ENCODE results near the gene IFITM5. TPM values are rescaled to one million over a fixed set of nuclear protein-coding genes. Genes with fewer than 3 reads are reported as not detected.
"Not testable (repeated sequence)": the region's sequence is repeated elsewhere in the genome, so short reads cannot be mapped to it uniquely, and the experiment has no call there.

The IFITM5 gene
- total RNA-seq, 1 donor from 2014 or later, result not detected

DNA sequence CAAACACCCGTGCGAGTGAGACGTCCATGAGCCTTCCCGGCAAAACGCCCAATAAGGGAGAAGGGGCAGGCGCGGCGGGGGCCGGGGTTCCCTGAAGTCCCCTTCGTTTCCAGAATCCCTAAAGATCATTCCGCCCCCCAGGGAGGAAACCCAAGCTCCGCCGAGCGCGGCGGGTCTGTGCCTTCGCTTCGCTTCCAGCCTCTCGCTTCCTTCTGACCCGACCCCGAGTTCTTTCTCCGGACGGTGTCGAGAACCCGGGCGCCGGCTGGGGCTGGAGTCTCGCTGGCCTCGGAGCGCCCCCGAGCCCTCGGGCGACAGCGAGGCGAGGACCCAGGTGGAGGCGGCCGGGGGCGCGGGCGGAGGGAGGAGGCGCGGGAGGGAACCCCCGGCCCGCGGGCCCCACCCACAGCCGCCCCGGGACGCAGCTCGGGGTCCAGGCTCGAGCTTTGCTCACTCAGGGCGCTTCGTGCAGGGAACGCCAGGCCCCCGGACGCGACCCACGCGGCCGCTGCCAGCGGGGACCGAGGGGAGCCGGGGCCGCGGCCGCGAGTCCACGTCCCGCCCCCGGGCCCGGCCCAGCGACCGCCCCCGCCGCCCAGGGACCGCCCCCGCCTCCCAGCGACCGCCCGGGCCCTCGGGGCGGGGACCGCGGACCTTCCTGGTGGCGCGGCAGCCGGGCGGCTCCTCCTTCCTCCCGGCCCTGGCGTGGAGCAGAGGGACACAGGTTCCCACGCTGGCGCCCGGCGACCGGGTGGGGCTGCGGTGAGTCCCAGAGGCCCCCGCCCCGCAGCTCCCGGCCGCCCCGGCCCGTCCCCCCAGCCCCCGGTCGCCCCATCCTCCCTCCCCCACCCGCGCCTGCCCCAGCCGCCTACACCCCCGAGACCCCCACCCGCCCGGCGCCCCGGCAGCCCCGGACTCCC lies 10.6 kb downstream of the IFITM5 start, which contains the start of gene PGGHG:
Gene PGGHG, plus strand, starts transcription at position 649 of the 920 bp plus-strand sequence. CDS start 691 bp downstream, outside the sequence.
- ATAC-seq (peak; percentile 90), DNase-seq (peak; percentile 92)
- intact Hi-C loops (cut with micrococcal nuclease), result no loop called here

- no peak for DNase-seq
- intact Hi-C loops (cut with micrococcal nuclease), result no loop called here
- ATAC-seq, result no peak
Measured at GRCh38 chr11:287821-288477, 11.4 kb downstream of the IFITM5 start.

DNA sequence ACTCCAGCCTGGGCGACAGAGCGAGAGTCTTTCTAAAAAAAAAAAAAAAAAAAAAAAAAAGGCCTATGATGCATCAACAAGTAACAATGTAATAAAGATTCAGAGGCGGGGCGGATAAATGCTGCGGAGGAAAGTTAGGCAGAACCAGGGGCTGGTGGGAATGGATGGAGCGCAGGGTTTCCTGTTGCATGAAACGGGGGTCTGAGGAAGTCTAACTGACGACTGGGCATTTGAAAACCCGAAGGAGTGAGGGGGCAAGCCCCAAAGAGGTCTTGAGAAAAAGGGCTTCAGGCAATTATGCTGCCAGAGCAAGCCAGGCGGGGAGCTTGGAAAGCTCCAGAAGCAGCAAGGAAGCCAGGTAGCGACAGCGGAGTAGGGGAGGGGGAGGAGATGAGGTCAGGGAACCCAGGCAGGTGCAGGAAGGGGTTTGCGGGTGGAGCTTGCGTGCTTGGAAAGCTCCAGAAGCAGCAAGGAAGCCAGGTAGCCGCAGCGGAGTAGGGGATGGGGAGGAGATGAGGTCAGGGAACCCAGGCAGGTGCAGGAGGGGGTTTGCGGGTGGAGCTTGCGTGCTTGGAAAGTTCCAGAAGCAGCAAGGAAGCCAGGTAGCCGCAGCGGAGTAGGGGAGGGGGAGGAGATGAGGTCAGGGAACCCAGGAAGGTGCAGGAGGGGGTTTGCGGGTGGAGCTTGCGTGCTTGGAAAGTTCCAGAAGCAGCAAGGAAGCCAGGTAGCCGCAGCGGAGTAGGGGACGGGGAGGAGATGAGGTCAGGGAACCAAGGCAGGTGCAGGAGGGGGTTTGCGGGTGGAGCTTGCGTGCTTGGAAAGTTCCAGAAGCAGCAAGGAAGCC lies 12.1 kb downstream of the IFITM5 start:
- ATAC-seq; DNase-seq; intact Hi-C loops (cut with micrococcal nuclease): not testable (repeated sequence)

DNA sequence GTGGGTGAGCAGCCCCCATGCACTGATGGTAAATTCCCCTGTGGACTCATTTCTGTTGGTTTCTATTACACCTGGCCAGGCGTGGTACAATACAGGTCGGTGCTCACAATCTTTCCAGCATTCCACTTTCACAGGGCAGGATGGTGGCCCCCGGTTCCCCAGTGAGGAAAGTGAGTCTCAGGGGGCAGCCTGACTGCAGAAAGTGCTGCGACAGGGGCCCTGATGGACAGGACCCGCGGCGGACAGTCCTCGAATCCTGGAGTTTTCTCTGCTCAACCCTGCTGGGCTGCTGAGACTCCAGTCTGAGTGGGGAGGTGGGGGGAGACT lies 13.5 kb downstream of the IFITM5 start:
- no peak for DNase-seq
- intact Hi-C loops (cut with micrococcal nuclease), result no loop called here

DNA sequence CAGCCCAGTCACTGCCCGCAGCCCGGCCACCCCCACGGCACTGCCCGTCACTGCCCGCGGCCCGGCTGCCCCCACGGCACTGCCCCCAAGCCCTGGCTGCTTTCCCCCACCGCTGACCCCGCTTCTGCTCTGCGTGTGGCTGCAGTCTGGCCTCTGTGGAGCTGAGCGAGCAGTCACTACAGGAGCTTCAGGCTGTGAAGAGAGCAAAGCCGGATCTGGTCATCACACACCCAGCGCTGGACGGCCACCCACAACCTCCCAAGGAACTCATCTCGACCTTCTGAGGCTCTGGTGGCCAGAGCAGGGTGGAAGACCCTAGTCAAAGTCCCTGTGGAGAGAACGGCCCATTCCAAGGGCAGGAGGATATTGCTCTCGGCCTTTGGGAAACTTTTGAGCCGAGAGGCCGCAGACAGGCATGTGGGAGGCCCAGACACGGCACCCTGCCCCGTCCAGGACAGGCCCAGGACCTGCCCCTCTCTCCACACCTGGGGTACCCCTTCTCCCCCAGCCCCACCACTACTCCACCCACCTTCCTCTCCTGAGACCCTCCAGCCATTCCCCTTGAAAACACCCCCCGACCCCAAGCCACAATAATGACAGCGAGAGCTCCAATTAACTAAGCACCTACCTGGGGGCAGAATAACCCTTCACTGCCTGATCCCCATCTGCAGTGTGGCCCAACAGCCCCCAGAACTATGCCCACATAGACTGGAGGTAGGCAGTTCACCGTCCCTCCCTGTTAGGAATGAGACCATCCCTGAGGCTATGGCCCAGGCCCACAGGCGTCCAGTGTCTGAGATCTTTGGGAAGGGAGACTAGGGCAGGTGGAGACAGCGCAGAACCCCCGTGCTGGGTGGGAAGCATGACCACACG lies 14.1 kb downstream of the IFITM5 start:
- DNase-seq (no peak), ATAC-seq (no peak)
- intact Hi-C loops (cut with micrococcal nuclease), result no loop called here

More for the DNA sequence above, 13.5 kb downstream of the IFITM5 start:
- ATAC-seq, result no peak

- DNase-seq (no peak), ATAC-seq (no peak)
- intact Hi-C loops (cut with micrococcal nuclease), result no loop called here
Measured at GRCh38 chr11:284105-285020, 15.0 kb downstream of the IFITM5 start.

GRCh38 chr11:283405-284104 lies 15.8 kb downstream of the IFITM5 start:
- ATAC-seq (no peak), DNase-seq (no peak)
- intact Hi-C loops (cut with micrococcal nuclease), result no loop called here

GRCh38 chr11:282630-283360 lies 16.5 kb downstream of the IFITM5 start:
- intact Hi-C loops (cut with micrococcal nuclease), result no loop called here
- ATAC-seq, result no peak
- DNase-seq, result no peak

- no peak for ATAC-seq
- DNase-seq, result no peak
- intact Hi-C loops (cut with micrococcal nuclease), result no loop called here
Measured at GRCh38 chr11:282171-282570, 17.2 kb downstream of the IFITM5 start.

DNA sequence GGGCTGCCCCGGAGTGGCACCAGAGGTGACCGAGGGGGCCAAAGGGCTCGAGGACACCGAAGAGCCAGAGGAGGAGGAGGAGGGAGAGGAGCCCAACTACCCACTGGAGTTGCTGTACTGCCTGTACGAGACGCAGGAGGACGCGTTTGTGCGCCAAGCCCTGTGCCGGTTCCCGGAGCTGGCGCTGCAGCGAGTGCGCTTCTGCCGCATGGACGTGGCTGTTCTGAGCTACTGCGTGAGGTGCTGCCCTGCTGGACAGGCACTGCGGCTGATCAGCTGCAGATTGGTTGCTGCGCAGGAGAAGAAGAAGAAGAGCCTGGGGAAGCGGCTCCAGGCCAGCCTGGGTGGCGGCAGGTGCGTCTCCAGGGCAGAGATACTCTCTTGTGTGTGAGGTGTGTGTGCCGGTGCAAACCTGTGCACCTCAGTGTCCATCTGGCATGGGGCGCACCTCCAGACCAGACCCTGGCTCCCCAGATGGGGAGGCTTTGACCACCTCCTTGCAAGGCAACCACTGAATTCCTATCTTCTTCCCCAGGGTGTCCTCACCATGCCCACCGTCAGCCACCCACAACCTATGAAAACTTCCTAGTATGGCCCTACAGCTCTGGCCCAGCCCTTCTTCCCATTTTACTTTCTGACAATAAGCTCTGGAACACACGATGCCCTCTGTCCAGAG lies 17.7 kb downstream of the IFITM5 start:
- DNase-seq (no peak), ATAC-seq (no peak)
- intact Hi-C loops (cut with micrococcal nuclease), result no loop called here

- intact Hi-C loops (cut with micrococcal nuclease), result no loop called here
- DNase-seq (peak; percentile 30), ATAC-seq (no peak)
Measured at GRCh38 chr11:280706-281485, 18.4 kb downstream of the IFITM5 start.

DNA sequence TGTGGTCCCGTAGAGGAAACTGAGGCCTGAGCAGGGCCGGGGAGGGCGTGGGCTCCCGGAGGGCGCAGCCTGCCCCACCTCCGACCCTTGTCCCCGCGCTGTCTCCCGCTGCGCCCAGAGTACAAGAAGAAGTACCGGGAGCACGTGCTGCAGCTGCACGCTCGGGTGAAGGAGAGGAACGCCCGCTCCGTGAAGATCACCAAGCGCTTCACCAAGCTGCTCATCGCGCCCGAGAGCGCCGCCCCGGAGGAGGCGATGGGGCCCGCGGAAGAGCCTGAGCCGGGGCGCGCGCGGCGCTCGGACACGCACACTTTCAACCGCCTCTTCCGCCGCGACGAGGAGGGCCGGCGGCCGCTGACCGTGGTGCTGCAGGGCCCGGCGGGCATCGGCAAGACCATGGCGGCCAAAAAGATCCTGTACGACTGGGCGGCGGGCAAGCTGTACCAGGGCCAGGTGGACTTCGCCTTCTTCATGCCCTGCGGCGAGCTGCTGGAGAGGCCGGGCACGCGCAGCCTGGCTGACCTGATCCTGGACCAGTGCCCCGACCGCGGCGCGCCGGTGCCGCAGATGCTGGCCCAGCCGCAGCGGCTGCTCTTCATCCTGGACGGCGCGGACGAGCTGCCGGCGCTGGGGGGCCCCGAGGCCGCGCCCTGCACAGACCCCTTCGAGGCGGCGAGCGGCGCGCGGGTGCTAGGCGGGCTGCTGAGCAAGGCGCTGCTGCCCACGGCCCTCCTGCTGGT lies 19.2 kb downstream of the IFITM5 start:
- ATAC-seq, result peak; percentile 48
- intact Hi-C loops (cut with micrococcal nuclease), result no loop called here
- DNase-seq, result peak; percentile 52

- ATAC-seq (peak; percentile 48), DNase-seq (peak; percentile 41)
- intact Hi-C loops (cut with micrococcal nuclease), result no loop called here
Measured at GRCh38 chr11:279040-279965, 20.0 kb downstream of the IFITM5 start.

All from left ventricle myocardium superior (tissue), 1 donor.